OCI-LY7 (cell line): ENCODE measurements around the gene NES. TPM values are rescaled to one million over a fixed set of nuclear protein-coding genes. Genes with fewer than 3 reads are reported as not detected.

Source experiments
- BruUV-seq: library from RNA; stranded (reverse); fragments of 400-500 nt; replicated peaks from 2 replicates; lab custom pipeline; 2021; lab: Mats Ljungman, UMichigan
- CTCF ChIA-PET: fragments of 300-600 bp; sonication (Branson Sonifier 250); formaldehyde crosslinking; loops from one replicate; lab custom pipeline; 2022; ENCODE audit warnings: antibody characterized with exemption; ENCODE audit not compliant: unreplicated experiment; lab: Charles Lee
- POLR2A ChIA-PET: fragments of 300-600 bp; sonication (Branson Sonifier 250); formaldehyde crosslinking; loops from one replicate; lab custom pipeline; 2022; ENCODE audit warnings: antibody characterized with exemption; lab: Charles Lee
- DNase-seq: peaks from one replicate; pipeline ENCODE4 v3.0.0-alpha.2; 2015; ENCODE audit warnings: low spot score
- H2AFZ ChIP-seq: fragments of 200-600 bp; sonication (generic), shearing (Covaris generic); 2 replicates; pipeline ENCODE4 v1.6.1; 2014; ENCODE audit warnings: mild to moderate bottlenecking, antibody characterized with exemption, low read length, moderate library complexity
- H3K27ac ChIP-seq: fragments of 200-600 bp; sonication (generic); 2 replicates; pipeline ENCODE4 v1.5.1; 2014; ENCODE audit warnings: mixed run types, low read depth, mild to moderate bottlenecking, moderate library complexity, low read length, inconsistent platforms; ENCODE audit not compliant: poor library complexity, severe bottlenecking
- H3K36me3 ChIP-seq: fragments of 200-600 bp; sonication (generic); 2 replicates; pipeline ENCODE4 v1.6.1; 2014; ENCODE audit warnings: mild to moderate bottlenecking, antibody characterized with exemption, low read length, moderate library complexity, mixed read lengths; ENCODE audit not compliant: insufficient read depth
- H3K4me1 ChIP-seq: fragments of 200-600 bp; sonication (generic); 2 replicates; pipeline ENCODE4 v1.5.1; 2014; ENCODE audit warnings: mild to moderate bottlenecking, low read length; ENCODE audit not compliant: insufficient read depth, poor library complexity, severe bottlenecking
- H3K4me2 ChIP-seq: fragments of 200-600 bp; sonication (generic); 2 replicates; pipeline ENCODE4 v1.6.1; 2014; ENCODE audit warnings: mild to moderate bottlenecking, low read length
- H3K4me3 ChIP-seq: fragments of 200-600 bp; sonication (generic); 2 replicates; pipeline ENCODE4 v1.5.1; 2014; ENCODE audit warnings: mild to moderate bottlenecking, low read depth, low read length; ENCODE audit not compliant: poor library complexity, severe bottlenecking
- H3K79me2 ChIP-seq: fragments of 200-600 bp; sonication (generic); 2 replicates; pipeline ENCODE4 v1.6.1; 2016; ENCODE audit warnings: low read depth, mild to moderate bottlenecking, low read length, moderate library complexity, mixed read lengths; ENCODE audit not compliant: insufficient read depth
- H3K9me2 ChIP-seq: fragments of 200-600 bp; sonication (generic); 2 replicates; pipeline ENCODE4 v1.6.1; 2016; ENCODE audit warnings: mild to moderate bottlenecking, low read length, mixed read lengths; ENCODE audit not compliant: insufficient read depth
- H3K9me3 ChIP-seq: fragments of 200-600 bp; sonication (generic); 2 replicates; pipeline ENCODE4 v1.6.1; 2014; ENCODE audit warnings: mild to moderate bottlenecking, mixed run types, low read length, mixed read lengths
- H4K20me1 ChIP-seq: fragments of 200-600 bp; sonication (generic); 2 replicates; pipeline ENCODE4 v1.6.1; 2014; ENCODE audit warnings: mild to moderate bottlenecking, antibody characterized with exemption, low read length, moderate library complexity, mixed read lengths; ENCODE audit not compliant: insufficient read depth
- EZH2phosphoT487 ChIP-seq: fragments of 200-600 bp; sonication (generic); IDR thresholded peaks from 2 replicates; pipeline ENCODE4 v1.6.1; 2018; ENCODE audit warnings: low read depth, borderline replicate concordance, mild to moderate bottlenecking, mixed run types, antibody characterized with exemption, low read length, moderate library complexity, mixed read lengths
- intact Hi-C: fragments of 100-400 bp; cut with micrococcal nuclease; formaldehyde crosslinking; loops from one replicate; pipeline ENCODE4 v1.10.0; 2022; ENCODE audit not compliant: unreplicated experiment
- total RNA-seq, 2 experiments: library from RNA; depleted of rRNA in 1 of 2; stranded (reverse); fragments of >200 nt in 1 of 2; shearing (Covaris generic) in 1 of 2; gene quantifications; 2 replicates each; pipeline ENCODE4 v1.2.3, GENCODE V29; 2014 to 2022
- TF ChIP-seq, protein P1 (sequence below): fragments of 200-600 bp; sonication (generic); conservative IDR thresholded peaks from 2 replicates; pipeline ENCODE4 v1.5.1; 2014; ENCODE audit warnings: mild to moderate bottlenecking, antibody characterized with exemption, low read length, moderate library complexity, mixed read lengths

Gene NES
- total RNA-seq, 2 experiments from 2014 or later, result not detected

GRCh38 chr1:156624814-156625435, 52.3 kb downstream of the NES start:
- BruUV-seq, result no TSS peak
- ChIA-PET POLR2A (interaction anchor here (1.2 kb wide), 1 partner anchor 12 kb away, joined by 4 read pairs; no protein-coding TSS in a partner anchor), CTCF (interaction anchor here (0.6 to 1.1 kb wide), 4 partner anchors 14 to 179 kb away, joined by 3 to 7 read pairs (median 5); no protein-coding TSS in a partner anchor)
- Histone ChIP-seq H3K9me3 (no peaks in the 10 kb centered on the region), H3K79me2 (no peaks in the 10 kb centered on the region), H4K20me1 (no peaks in the 10 kb centered on the region), H3K27ac (no peak overlapping the region), H3K9me2 (no peaks in the 10 kb centered on the region), H3K4me3 (no peak overlapping the region), H2AFZ (no peak overlapping the region), H3K4me2 (no peak overlapping the region), H3K4me1 (peaks cover 19% of the 10 kb centered on the region), H3K36me3 (no peaks in the 10 kb centered on the region)
- TF ChIP-seq, protein P1, sequence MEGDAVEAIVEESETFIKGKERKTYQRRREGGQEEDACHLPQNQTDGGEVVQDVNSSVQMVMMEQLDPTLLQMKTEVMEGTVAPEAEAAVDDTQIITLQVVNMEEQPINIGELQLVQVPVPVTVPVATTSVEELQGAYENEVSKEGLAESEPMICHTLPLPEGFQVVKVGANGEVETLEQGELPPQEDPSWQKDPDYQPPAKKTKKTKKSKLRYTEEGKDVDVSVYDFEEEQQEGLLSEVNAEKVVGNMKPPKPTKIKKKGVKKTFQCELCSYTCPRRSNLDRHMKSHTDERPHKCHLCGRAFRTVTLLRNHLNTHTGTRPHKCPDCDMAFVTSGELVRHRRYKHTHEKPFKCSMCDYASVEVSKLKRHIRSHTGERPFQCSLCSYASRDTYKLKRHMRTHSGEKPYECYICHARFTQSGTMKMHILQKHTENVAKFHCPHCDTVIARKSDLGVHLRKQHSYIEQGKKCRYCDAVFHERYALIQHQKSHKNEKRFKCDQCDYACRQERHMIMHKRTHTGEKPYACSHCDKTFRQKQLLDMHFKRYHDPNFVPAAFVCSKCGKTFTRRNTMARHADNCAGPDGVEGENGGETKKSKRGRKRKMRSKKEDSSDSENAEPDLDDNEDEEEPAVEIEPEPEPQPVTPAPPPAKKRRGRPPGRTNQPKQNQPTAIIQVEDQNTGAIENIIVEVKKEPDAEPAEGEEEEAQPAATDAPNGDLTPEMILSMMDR, result no peak
- no peak for TF ChIP-seq EZH2phosphoT487
- DNase-seq, result no peak
- intact Hi-C loops, result loop anchor here (5.0 kb wide), 2 partner anchors 102 to 243 kb away; partner anchors contain the start of genes ISG20L2 and METTL25B

- no TSS peak for BruUV-seq
- no peak overlapping the region for H2AFZ ChIP-seq
- no peak overlapping the region for H3K27ac ChIP-seq
- peaks cover 15% of the 10 kb centered on the region for H3K4me1 ChIP-seq
- no peaks in the 10 kb centered on the region for H3K36me3 ChIP-seq
- no peaks in the 10 kb centered on the region for H3K9me3 ChIP-seq
- intact Hi-C loops, result no loop called here
- no peak for DNase-seq
- no peaks in the 10 kb centered on the region for H3K9me2 ChIP-seq
- no peak overlapping the region for H3K4me2 ChIP-seq
- TF ChIP-seq EZH2phosphoT487, result no peak
- TF ChIP-seq, protein P1, result no peak; the same call in none of the 2 replicates
- ChIA-PET POLR2A (interaction anchor here (0.7 to 1.2 kb wide), 2 partner anchors 12 to 399 kb away, joined by 3 to 4 read pairs; no protein-coding TSS in a partner anchor), CTCF (interaction anchor here (0.6 to 1.1 kb wide), 7 partner anchors 13 to 178 kb away, joined by 3 to 7 read pairs (median 3); no protein-coding TSS in a partner anchor)
- H4K20me1 ChIP-seq, result no peaks in the 10 kb centered on the region
- no peaks in the 10 kb centered on the region for H3K79me2 ChIP-seq
- H3K4me3 ChIP-seq, result no peak overlapping the region
Measured at GRCh38 chr1:156623946-156624813, 53.0 kb downstream of the NES start.
